Fibroblast of skin of back (primary cell): Measurements from ENCODE around the gene PAX5.

ENCODE experiments used
- DNase-seq: peaks from one replicate; pipeline ENCODE4 v3.0.0-alpha.2; 2013

The PAX5 gene

GRCh38 chr9:37011530-37011929, 22.5 kb downstream of the PAX5 start:
- no peak for DNase-seq

- DNase-seq: no peak
Observed at GRCh38 chr9:37010976-37011375, 23.1 kb downstream of the PAX5 start.

- DNase-seq: no peak
Observed at GRCh38 chr9:37010180-37010579, 23.9 kb downstream of the PAX5 start.

- no peak for DNase-seq
Observed at GRCh38 chr9:37007295-37007694, 26.8 kb downstream of the PAX5 start.

GRCh38 chr9:37005517-37006140, 28.4 kb downstream of the PAX5 start:
- no peak for DNase-seq

GRCh38 chr9:37004424-37004935, 29.6 kb downstream of the PAX5 start:
- DNase-seq: no peak

- no peak for DNase-seq
Observed at GRCh38 chr9:37002413-37003217, 31.5 kb downstream of the PAX5 start.

GRCh38 chr9:37002036-37002412, 32.0 kb downstream of the PAX5 start:
- DNase-seq: no peak

- DNase-seq: no peak
Observed at GRCh38 chr9:37001459-37001858, 32.6 kb downstream of the PAX5 start.

GRCh38 chr9:36999728-37000333, 34.2 kb downstream of the PAX5 start:
- no peak for DNase-seq

GRCh38 chr9:36997414-36997813, 36.7 kb downstream of the PAX5 start:
- DNase-seq: peak; percentile 47

GRCh38 chr9:36996706-36997086, 37.4 kb downstream of the PAX5 start:
- DNase-seq: no peak

GRCh38 chr9:36995927-36996705, 38.0 kb downstream of the PAX5 start:
- DNase-seq: peak; percentile 60

- DNase-seq: no peak
Observed at GRCh38 chr9:36993933-36994764, 39.9 kb downstream of the PAX5 start.

GRCh38 chr9:36992501-36993316, 41.4 kb downstream of the PAX5 start:
- DNase-seq: no peak

GRCh38 chr9:36991516-36992134, 42.4 kb downstream of the PAX5 start:
- DNase-seq: no peak

GRCh38 chr9:36988848-36989247, 45.2 kb downstream of the PAX5 start:
- no peak for DNase-seq

GRCh38 chr9:36987891-36988290, 46.2 kb downstream of the PAX5 start:
- no peak for DNase-seq

GRCh38 chr9:36987409-36987808, 46.7 kb downstream of the PAX5 start:
- DNase-seq: no peak
